Right ventricle myocardium inferior (tissue), 1 donor: Measurements from ENCODE around the gene PDPK1. TPM values are rescaled to one million over a fixed set of nuclear protein-coding genes. Genes with fewer than 3 reads are reported as not detected.

Experiments
- ATAC-seq: fragments of 200-7000 bp; cut with Tn5 transposase; one replicate; pipeline ENCODE4 v1.9.1; 2020; ENCODE audit warnings: mild to moderate bottlenecking, moderate library complexity
- DNase-seq: peaks from one replicate; pipeline ENCODE4 v3.0.0; 2021; ENCODE audit errors: missing footprints
- intact Hi-C: fragments of 100-400 bp; cut with DNase I; formaldehyde crosslinking; loops from one replicate; pipeline ENCODE4 v1.11.0; 2022
- total RNA-seq: library from RNA; stranded (reverse); fragmentation: NEBNext Ultra II Directional; extraction: Animal tissue kit (Norgen Biotek cat#: 25700); gene quantifications from one replicate; pipeline ENCODE4 v1.2.1, GENCODE V29; 2021
- donor health status: DM: no; HTN: yes; CAD: no; lungs with severe emphysema.

PDPK1 gene
- total RNA-seq, 1 donor from 2014 or later: 47.1 TPM

- ATAC-seq (no peak), DNase-seq (peak; percentile 30)
- intact Hi-C loops: no loop called here
Measured at GRCh38 chr16:2517954-2518605, 19.7 kb upstream of the PDPK1 start.

GRCh38 chr16:2518823-2519710 lies 18.8 kb upstream of the PDPK1 start:
- ATAC-seq: no peak
- intact Hi-C loops: no loop called here
- DNase-seq: peak; percentile 73

GRCh38 chr16:2519711-2520080 lies 18.1 kb upstream of the PDPK1 start:
- intact Hi-C loops: no loop called here
- DNase-seq: no peak
- ATAC-seq: no peak

GRCh38 chr16:2520097-2520783 lies 17.6 kb upstream of the PDPK1 start, which contains the start of gene AMDHD2:
AMDHD2 (plus strand) TSS chr16:2520371; CDS start chr16:2520459, 88 bp downstream.
- ATAC-seq (peak; percentile 78), DNase-seq (peak; percentile 96)
- intact Hi-C loops: no loop called here

- intact Hi-C loops: no loop called here
- no peak for ATAC-seq
- DNase-seq: peak; percentile 82
Measured at GRCh38 chr16:2520784-2521531, 16.9 kb upstream of the PDPK1 start.

GRCh38 chr16:2523801-2524231 lies 14.0 kb upstream of the PDPK1 start:
- intact Hi-C loops: no loop called here
- DNase-seq: peak; percentile 56

GRCh38 chr16:2524339-2524938 lies 13.4 kb upstream of the PDPK1 start:
- ATAC-seq (no peak), DNase-seq (peak; percentile 11)
- intact Hi-C loops: no loop called here

More at GRCh38 chr16:2523801-2524231, 14.0 kb upstream of the PDPK1 start:
- ATAC-seq: no peak

- DNase-seq (peak; percentile 53), ATAC-seq (no peak)
- intact Hi-C loops: no loop called here
Measured at GRCh38 chr16:2526135-2526534, 11.7 kb upstream of the PDPK1 start.

GRCh38 chr16:2527071-2527783 lies 10.6 kb upstream of the PDPK1 start:
- ATAC-seq: no peak
- peak; percentile 43 for DNase-seq
- intact Hi-C loops: no loop called here

- intact Hi-C loops: no loop called here
Measured at GRCh38 chr16:2527784-2528100, 10.1 kb upstream of the PDPK1 start.

GRCh38 chr16:2528161-2529060 lies 9.4 kb upstream of the PDPK1 start:
- DNase-seq (peak; percentile 50), ATAC-seq (no peak)
- intact Hi-C loops: no loop called here

More at GRCh38 chr16:2527784-2528100, 10.1 kb upstream of the PDPK1 start:
- DNase-seq: peak; percentile 54
- ATAC-seq: no peak

- intact Hi-C loops: no loop called here
- peak; percentile 62 for DNase-seq
Measured at GRCh38 chr16:2529061-2529931, 8.5 kb upstream of the PDPK1 start.

GRCh38 chr16:2529961-2530628 lies 7.7 kb upstream of the PDPK1 start:
- DNase-seq: peak; percentile 52
- intact Hi-C loops: no loop called here

More at GRCh38 chr16:2529061-2529931, 8.5 kb upstream of the PDPK1 start:
- no peak for ATAC-seq

GRCh38 chr16:2530629-2531318 lies 7.0 kb upstream of the PDPK1 start:
- no peak for ATAC-seq
- intact Hi-C loops: no loop called here
- DNase-seq: peak; percentile 51

More at GRCh38 chr16:2529961-2530628, 7.7 kb upstream of the PDPK1 start:
- no peak for ATAC-seq

GRCh38 chr16:2531371-2531695 lies 6.5 kb upstream of the PDPK1 start, which contains the start of gene CEMP1:
CEMP1 (minus strand) TSS chr16:2531408; CDS start chr16:2531073, 335 bp downstream.
- DNase-seq (no peak), ATAC-seq (no peak)
- intact Hi-C loops: no loop called here
